Measurements from ENCODE around the gene PLEKHM3. TPM values are rescaled to one million over a fixed set of nuclear protein-coding genes. Genes with fewer than 3 reads are reported as not detected.

The PLEKHM3 gene
- total and polyA plus RNA-seq, 4 donors, result 3.0 to 18.3 (median 5.5) TPM

- no peak for DNase-seq (ENCODE audit: low spot score)
- no peaks in the 10 kb centered on the region for H3K4me1 ChIP-seq (ENCODE audit: control insufficient read depth in 4 of 4, insufficient read depth in 4 of 4, low read length in 3 of 4)
- TF ChIP-seq MAX (IDR thresholded peaks at IDR 0.05) (no peak), RXRA (IDR thresholded peaks at IDR 0.05) (no peak), CTCF (IDR thresholded peaks at IDR 0.05; ENCODE audit: low read depth, low read length, missing input control) (no peak), EGR1 (IDR thresholded peaks at IDR 0.05; ENCODE audit: low read depth in 2 of 2) (no peak), NR2F2 (IDR thresholded peaks at IDR 0.05) (no peak), FOXA1 (IDR thresholded peaks at IDR 0.05) (no peak), ATF3 (IDR thresholded peaks at IDR 0.05) (no peak), GABPA (IDR thresholded peaks at IDR 0.05 in 1 of 2, conservative IDR thresholded peaks at IDR 0.05 in 1 of 2) (no peak), RAD21 (IDR thresholded peaks at IDR 0.05) (no peak), TAF1 (conservative IDR thresholded peaks at IDR 0.05) (no peak), FOXA2 (IDR thresholded peaks at IDR 0.05) (no peak), ZBTB33 (IDR thresholded peaks at IDR 0.05) (no peak), YY1 (IDR thresholded peaks at IDR 0.05) (no peak)
- 77% methylated on average over 4 of the region's 4 CpGs for WGBS
- H3K36me3 ChIP-seq (ENCODE audit: control insufficient read depth in 4 of 4, insufficient read depth in 3 of 4, low read depth in 1 of 4, low read length in 3 of 4), result no peaks in the 10 kb centered on the region
- no peaks in the 10 kb centered on the region for H3K27me3 ChIP-seq (ENCODE audit: control insufficient read depth in 4 of 4, insufficient read depth in 4 of 4, low read length in 3 of 4)
- no peaks in the 10 kb centered on the region for H3K9me3 ChIP-seq (ENCODE audit: control insufficient read depth in 4 of 4, low read length in 3 of 4)
- H3K9ac ChIP-seq (ENCODE audit: low read depth in 1 of 2, low read length in 2 of 2), result no peak overlapping the region
- H3K4me3 ChIP-seq (ENCODE audit: low read depth in 1 of 3, low read length in 3 of 3), result no peak overlapping the region
- no peak overlapping the region for H3K27ac ChIP-seq (ENCODE audit: low read depth in 1 of 2, low read length in 2 of 2)
These were observed 38.2 kb downstream of the PLEKHM3 start for GRCh38 chr2:207987025-207987716.

- no peaks in the 10 kb centered on the region for H3K36me3 ChIP-seq (ENCODE audit: control insufficient read depth in 4 of 4, insufficient read depth in 3 of 4, low read depth in 1 of 4, low read length in 3 of 4)
- H3K4me3 ChIP-seq (ENCODE audit: low read depth in 1 of 3, low read length in 3 of 3), result no peak overlapping the region
- H3K9ac ChIP-seq (ENCODE audit: low read depth in 1 of 2, low read length in 2 of 2), result no peak overlapping the region
- no peaks in the 10 kb centered on the region for H3K4me1 ChIP-seq (ENCODE audit: control insufficient read depth in 4 of 4, insufficient read depth in 4 of 4, low read length in 3 of 4)
- H3K27me3 ChIP-seq (ENCODE audit: control insufficient read depth in 4 of 4, insufficient read depth in 4 of 4, low read length in 3 of 4), result no peaks in the 10 kb centered on the region
- no peak for DNase-seq (ENCODE audit: low spot score)
- TF ChIP-seq YY1 (IDR thresholded peaks at IDR 0.05) (no peak), HNF4A (conservative IDR thresholded peaks at IDR 0.05) (no peak), FOXA1 (IDR thresholded peaks at IDR 0.05) (no peak)
- H3K27ac ChIP-seq (ENCODE audit: low read depth in 1 of 2, low read length in 2 of 2), result no peak overlapping the region
- H3K9me3 ChIP-seq (ENCODE audit: control insufficient read depth in 4 of 4, low read length in 3 of 4), result no peaks in the 10 kb centered on the region
- 98% methylated on average over 3 of the region's 3 CpGs for WGBS
These were observed 40.4 kb downstream of the PLEKHM3 start for GRCh38 chr2:207984765-207985480.

Data from liver (tissue), 9 donors.